ENCODE results near the gene CXorf65. TPM values are rescaled to one million over a fixed set of nuclear protein-coding genes. Genes with fewer than 3 reads are reported as not detected.

The CXorf65 gene
- total RNA-seq, 2 experiments from 2014 or later = 15.7 to 31.2 TPM

DNA sequence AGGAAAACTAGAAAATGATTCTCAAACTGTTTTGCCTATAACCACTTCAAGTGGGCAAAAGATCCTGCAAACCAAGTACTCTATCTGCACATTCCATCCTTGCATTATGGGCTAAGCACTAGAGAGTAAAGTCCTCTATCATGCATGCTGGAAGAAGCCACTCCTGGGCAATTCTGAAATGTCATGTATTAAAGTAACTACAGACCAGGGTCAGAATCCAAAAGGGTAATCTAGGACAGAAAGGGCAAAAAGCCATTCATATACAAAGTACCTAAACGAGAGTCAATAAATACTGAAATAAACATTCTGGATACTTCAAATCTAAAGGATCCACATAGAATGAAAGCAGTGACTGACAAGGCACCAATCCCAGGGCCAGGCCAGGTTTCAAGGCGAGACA lies 39.5 kb downstream of the CXorf65 start:
- ATAC-seq (no peak), DNase-seq (no peak)
- Mint-ChIP-seq H3K27ac (peak overlapping the region; percentile 93), H3K4me1 (peaks cover 17% of the 10 kb centered on the region), H3K36me3 (ENCODE audit: low read depth) (peaks cover 17% of the 10 kb centered on the region), H3K4me3 (peak overlapping the region; percentile 91), H3K27me3 (no peaks in the 10 kb centered on the region), H3K9me3 (ENCODE audit: low read depth) (no peaks in the 10 kb centered on the region)
- CTCF ChIA-PET = no interaction called here
- intact Hi-C loops (cut with DNase I, micrococcal nuclease) = loop anchor here in 1 of 2 experiments (5.0 kb wide), 1 partner anchor 50 kb away; the partner anchor contains the start of gene MED12
- POLR2A ChIA-PET = interaction anchor here (1.1 kb wide), 1 partner anchor 51 kb away, joined by 6 read pairs; the partner anchor contains the start of gene MED12

DNA sequence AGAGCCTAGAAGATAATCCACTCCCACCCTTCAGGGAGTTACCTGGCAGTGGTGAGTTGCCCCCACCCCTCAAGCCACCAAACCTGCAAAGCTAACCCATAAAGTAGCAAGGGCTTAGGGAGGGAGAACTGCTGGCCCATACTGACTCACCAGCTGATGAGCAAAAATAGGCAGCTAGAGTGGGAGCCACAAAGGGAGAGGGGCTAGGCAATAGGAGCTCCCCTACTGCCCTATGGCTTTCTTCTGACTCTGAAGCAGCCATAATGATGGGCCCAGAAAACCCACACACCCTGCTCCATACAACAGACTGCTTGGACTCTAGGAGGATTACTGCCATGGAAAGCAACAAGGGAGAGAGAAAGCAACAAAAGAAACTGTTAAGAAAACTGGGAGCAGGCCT lies 46.4 kb downstream of the CXorf65 start:
- intact Hi-C loops (cut with DNase I, micrococcal nuclease) = no loop called here
- no peak for ATAC-seq
- no peaks in the 10 kb centered on the region for H3K9me3 Mint-ChIP-seq (ENCODE audit: low read depth)
- H3K27ac Mint-ChIP-seq = peak overlapping the region; percentile 42
- CTCF ChIA-PET = no interaction called here
- H3K27me3 Mint-ChIP-seq = no peaks in the 10 kb centered on the region
- H3K4me3 Mint-ChIP-seq = no peak overlapping the region
- POLR2A ChIA-PET = no interaction called here
- peaks cover 27% of the 10 kb centered on the region for H3K36me3 Mint-ChIP-seq (ENCODE audit: low read depth)
- DNase-seq = no peak
- H3K4me1 Mint-ChIP-seq = peaks cover 44% of the 10 kb centered on the region

DNA sequence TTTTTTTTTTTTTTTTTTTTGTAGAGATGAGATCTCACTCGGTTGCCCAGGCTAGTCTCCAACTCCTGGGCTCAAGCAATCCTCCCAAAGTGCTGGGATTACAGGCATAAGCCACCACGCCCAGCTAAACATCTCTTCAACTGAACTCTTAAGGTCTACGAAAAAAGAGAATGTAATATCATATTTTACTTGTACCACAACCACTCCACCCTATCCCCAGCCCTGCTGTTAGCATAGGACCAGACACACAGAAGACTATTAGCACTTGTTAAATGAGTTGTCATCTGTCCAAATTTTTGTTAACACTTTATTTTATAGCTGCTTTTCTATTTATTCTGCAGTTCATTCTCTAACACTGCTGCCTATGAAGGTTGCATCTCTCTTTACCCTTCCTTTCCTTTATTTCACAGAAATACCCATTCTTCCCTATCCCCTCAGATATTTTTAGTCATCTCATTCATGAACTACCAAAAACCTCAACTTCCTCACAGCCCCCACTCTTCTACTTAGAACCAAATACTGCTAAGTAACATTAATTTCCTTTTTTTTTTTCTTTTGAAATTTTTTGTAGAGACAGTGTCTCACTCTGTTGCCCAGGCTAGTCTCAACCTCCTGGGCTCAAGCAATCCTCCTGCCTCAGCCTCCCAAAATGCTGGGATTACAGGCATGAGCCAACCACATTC lies 48.6 kb downstream of the CXorf65 start:
- intact Hi-C loops (cut with DNase I, micrococcal nuclease) = no loop called here
- H3K36me3 Mint-ChIP-seq (ENCODE audit: low read depth) = peaks cover 24% of the 10 kb centered on the region
- peak overlapping the region; percentile 12 for H3K27ac Mint-ChIP-seq
- H3K9me3 Mint-ChIP-seq (ENCODE audit: low read depth) = no peaks in the 10 kb centered on the region
- DNase-seq (no peak), ATAC-seq (no peak)
- H3K4me3 Mint-ChIP-seq = no peak overlapping the region
- peaks cover 36% of the 10 kb centered on the region for H3K4me1 Mint-ChIP-seq
- ChIA-PET POLR2A (no interaction called here), CTCF (interaction anchor here (0.7 kb wide), 1 partner anchor 84 kb away, joined by 3 read pairs; no protein-coding TSS in a partner anchor)
- H3K27me3 Mint-ChIP-seq = no peaks in the 10 kb centered on the region

DNA sequence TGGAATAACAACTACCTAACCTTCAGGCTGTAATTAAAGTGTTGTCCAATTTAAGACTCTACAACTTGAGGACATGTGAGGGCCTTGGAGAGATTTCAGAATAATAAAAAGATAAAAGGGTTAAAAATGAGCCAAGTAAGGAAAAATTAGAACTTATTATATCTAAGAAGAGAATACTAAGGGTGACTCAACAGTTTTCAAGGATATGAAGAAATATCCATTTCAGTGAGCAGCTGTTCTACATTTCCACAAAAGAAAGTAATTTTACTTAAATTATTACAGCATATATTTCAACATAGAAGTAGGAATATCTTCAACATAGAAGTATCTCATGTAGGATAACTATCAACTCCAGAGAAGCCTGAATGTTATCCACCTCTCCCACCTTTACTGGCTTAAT lies 49.7 kb downstream of the CXorf65 start:
- CTCF ChIA-PET = no interaction called here
- H3K27ac Mint-ChIP-seq = no peak overlapping the region
- no peak for DNase-seq
- H3K9me3 Mint-ChIP-seq (ENCODE audit: low read depth) = no peaks in the 10 kb centered on the region
- intact Hi-C loops (cut with DNase I, micrococcal nuclease) = no loop called here
- H3K27me3 Mint-ChIP-seq = no peaks in the 10 kb centered on the region
- peaks cover 36% of the 10 kb centered on the region for H3K4me1 Mint-ChIP-seq
- no peak for ATAC-seq
- POLR2A ChIA-PET = no interaction called here
- peaks cover 19% of the 10 kb centered on the region for H3K36me3 Mint-ChIP-seq (ENCODE audit: low read depth)
- no peak overlapping the region for H3K4me3 Mint-ChIP-seq

Other genes starting within 250 kb of the CXorf65 start
- not detected for gene TEX11, start 198.0 kb downstream of the CXorf65 start, total RNA-seq
- under 1 TPM; 0.11 to 0.16 TPM for gene SLC7A3, start 175.6 kb downstream of the CXorf65 start, total RNA-seq
- 10 to 100 TPM; 43.2 to 44.6 TPM for gene SNX12, start 38.4 kb downstream of the CXorf65 start, total RNA-seq
- 10 to 100 TPM in 1 of 2 experiments, 1 to 10 TPM in 1; 9.5 to 10.8 TPM for gene FOXO4, start 10.9 kb downstream of the CXorf65 start, total RNA-seq
- gene IL2RG, start 4.8 kb upstream of the CXorf65 start, total RNA-seq = 100 to 1,000 TPM; 278 to 342 TPM
- gene MED12, start 11.9 kb upstream of the CXorf65 start, total RNA-seq = 10 to 100 TPM; 46.2 to 56.4 TPM
- under 1 TPM; 0.77 to 0.78 TPM for gene NLGN3, start 38.1 kb upstream of the CXorf65 start, total RNA-seq
- gene GJB1, start 116.5 kb upstream of the CXorf65 start, total RNA-seq = not detected
- gene ZMYM3, start 147.4 kb upstream of the CXorf65 start, total RNA-seq = 10 to 100 TPM; 22.6 to 22.8 TPM
- 1,000 to 10,000 TPM in 1 of 2 experiments, 100 to 1,000 TPM in 1; 508 to 1,161 TPM for gene NONO, start 176.9 kb upstream of the CXorf65 start, total RNA-seq
- gene ITGB1BP2, start 195.0 kb upstream of the CXorf65 start, total RNA-seq = 1 to 10 TPM; 6.2 to 6.5 TPM